ENCODE results near the gene DENND1A.

Gene DENND1A

GRCh38 chr9:123861756-123862120, 68.2 kb downstream of the DENND1A start:
- POLR2A ChIA-PET = no interaction called here
- CTCF ChIA-PET = interaction anchor here (1.1 to 2.4 kb wide), 6 partner anchors 8 to 55 kb away, joined by 3 to 10 read pairs (median 4); no protein-coding TSS in a partner anchor
- no peak for DNase-seq (ENCODE audit: extremely low spot score)
- no peak for TF ChIP-seq CTCF (IDR thresholded peaks at IDR 0.05; ENCODE audit: control extremely low read depth, extremely low read depth, low read depth, missing control alignments)

DNA sequence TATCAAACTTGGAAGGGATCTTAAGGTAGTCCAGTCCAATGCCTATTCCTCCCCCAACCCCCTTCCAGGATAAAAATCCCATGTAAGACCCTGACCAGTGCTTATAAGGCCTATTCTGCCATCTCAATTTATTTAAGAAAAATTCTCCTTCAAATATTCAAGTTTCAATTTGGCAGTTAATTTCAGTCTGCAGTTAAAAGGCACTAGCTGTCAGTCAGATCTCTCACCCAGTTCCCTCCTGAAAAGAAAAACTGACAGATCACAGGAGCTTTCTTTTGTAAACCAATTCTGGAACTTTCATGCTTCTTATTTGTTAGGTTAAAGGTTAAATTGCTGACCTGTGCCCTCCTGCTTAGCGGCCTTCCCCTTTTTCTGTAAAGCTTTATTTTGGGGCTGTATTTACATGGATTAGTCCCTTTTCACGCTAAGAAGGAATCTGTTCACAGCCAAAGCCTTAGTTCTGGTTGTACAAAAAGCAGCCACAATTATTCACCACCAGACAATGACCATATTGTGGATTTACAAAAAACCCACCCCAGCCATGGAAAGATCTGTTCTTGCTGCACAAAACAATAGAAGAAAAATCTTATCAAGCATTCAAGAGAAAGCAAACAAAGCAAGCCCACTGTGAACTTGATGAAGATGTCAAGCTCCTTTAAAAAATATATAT, 68.7 kb downstream of the DENND1A start:
- ChIA-PET CTCF (interaction anchor here (0.9 to 2.4 kb wide), 7 partner anchors 8 to 55 kb away, joined by 3 to 10 read pairs (median 3); no protein-coding TSS in a partner anchor), POLR2A (no interaction called here)
- no peak for TF ChIP-seq CTCF (IDR thresholded peaks at IDR 0.05; ENCODE audit: control extremely low read depth, extremely low read depth, low read depth, missing control alignments)
- DNase-seq (ENCODE audit: extremely low spot score) = no peak

DNA sequence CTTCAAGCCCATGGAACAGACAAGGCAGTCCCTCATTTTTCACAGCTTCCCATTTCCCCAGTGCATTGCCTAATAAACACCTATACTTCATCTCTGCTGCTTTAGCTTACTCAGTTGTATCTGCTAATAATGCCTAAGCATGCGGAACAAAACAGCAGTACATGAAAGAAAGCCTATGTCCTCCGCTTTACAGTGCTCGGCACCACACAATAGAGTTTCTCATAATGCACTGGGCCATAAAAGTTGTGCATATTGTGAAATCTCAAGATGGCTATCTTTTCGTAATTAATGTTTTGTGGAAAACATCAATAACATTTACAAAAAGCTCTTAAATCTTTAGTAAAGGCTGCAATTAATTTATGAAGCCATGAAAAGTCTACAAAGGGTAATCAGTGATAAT, 69.3 kb downstream of the DENND1A start:
- DNase-seq (ENCODE audit: extremely low spot score) = no peak
- TF ChIP-seq CTCF (IDR thresholded peaks at IDR 0.05; ENCODE audit: control extremely low read depth, extremely low read depth, low read depth, missing control alignments) = no peak
- ChIA-PET CTCF (interaction anchor here (0.9 to 2.4 kb wide), 4 partner anchors 10 to 17 kb away, joined by 3 to 10 read pairs (median 4); no protein-coding TSS in a partner anchor), POLR2A (no interaction called here)

GRCh38 chr9:123852403-123852802, 77.5 kb downstream of the DENND1A start:
- ChIA-PET POLR2A (no interaction called here), CTCF (interaction anchor here (1.1 to 3.7 kb wide), 5 partner anchors 9 to 17 kb away, joined by 3 to 10 read pairs (median 4); no protein-coding TSS in a partner anchor)
- no peak for TF ChIP-seq CTCF (IDR thresholded peaks at IDR 0.05; ENCODE audit: control extremely low read depth, extremely low read depth, low read depth, missing control alignments)
- DNase-seq (ENCODE audit: extremely low spot score) = no peak

DNA sequence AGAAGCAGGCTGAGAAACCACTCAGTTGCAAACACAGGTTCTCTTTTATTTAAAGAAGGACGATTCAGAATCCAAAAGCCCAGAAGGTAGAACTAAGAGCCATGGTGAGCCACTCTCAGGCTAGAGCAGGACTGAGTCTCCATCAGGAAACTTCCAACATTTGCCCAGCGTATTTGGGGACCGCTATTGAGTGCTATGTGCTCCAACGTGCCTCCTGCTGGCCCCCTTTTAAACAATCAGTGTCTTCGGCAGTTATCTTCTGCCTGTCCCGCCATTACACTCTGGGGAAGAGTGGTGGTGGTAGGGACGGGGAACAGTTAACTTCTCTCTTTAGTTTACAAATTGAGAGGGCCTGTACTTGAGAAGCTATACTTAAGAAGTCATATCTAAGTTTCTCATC, 78.1 kb downstream of the DENND1A start:
- ChIA-PET CTCF (interaction anchor here (1.4 to 3.7 kb wide), 2 partner anchors 10 to 17 kb away, joined by 3 to 10 read pairs; no protein-coding TSS in a partner anchor), POLR2A (no interaction called here)
- TF ChIP-seq CTCF (IDR thresholded peaks at IDR 0.05; ENCODE audit: control extremely low read depth, extremely low read depth, low read depth, missing control alignments) = no peak
- DNase-seq (ENCODE audit: extremely low spot score) = no peak

DNA sequence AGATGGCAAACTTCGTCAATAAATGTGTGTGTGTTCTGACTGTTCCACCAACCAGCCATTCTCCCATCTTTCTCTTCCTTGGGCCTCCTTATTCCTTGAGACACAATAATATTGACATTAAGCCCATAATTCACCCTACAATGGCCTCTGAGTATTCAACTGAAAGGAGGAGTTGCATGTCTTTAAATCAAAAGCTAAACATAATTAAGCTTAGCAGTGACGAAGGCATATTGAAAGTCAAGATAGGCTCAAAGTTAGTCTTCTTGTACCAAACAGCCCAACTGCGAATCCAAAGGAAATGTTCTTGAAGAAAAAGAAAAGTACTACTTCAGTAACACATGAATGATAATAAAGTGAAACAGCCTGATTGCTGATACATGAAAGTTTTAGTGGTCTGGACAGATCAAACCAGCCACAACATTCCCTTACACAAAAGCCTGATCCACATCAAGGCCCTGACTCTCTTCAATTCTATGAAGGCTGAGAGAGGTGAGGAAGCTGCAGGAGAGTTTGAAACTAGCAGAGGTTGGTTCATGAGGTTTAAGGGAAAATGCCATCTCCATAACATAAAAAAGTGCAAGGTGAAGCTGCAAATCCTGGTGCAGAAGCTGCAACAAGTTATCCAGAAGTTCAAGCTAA, 81.4 kb downstream of the DENND1A start:
- ChIA-PET CTCF (interaction anchor here (0.7 to 3.7 kb wide), 3 partner anchors 13 to 19 kb away, joined by 3 to 10 read pairs (median 3); no protein-coding TSS in a partner anchor), POLR2A (no interaction called here)
- TF ChIP-seq CTCF (IDR thresholded peaks at IDR 0.05; ENCODE audit: control extremely low read depth, extremely low read depth, low read depth, missing control alignments) = no peak
- DNase-seq (ENCODE audit: extremely low spot score) = no peak

All from GM10248 (cell line).